T-helper 1 cell treated with Interleukin-12 subunit alpha and Interleukin-12 subunit beta and Interleukin-4 antibody, amounts not matched to agents 30 μg/mL and 1 μg/mL, for 36 hours (primary cell): ENCODE data around the gene PTPRS.

Experiments used
- H3K27ac Mint-ChIP-seq: one replicate; pipeline ENCODE4 v1.8.0; 2021; ENCODE audit warnings: mild to moderate bottlenecking, mixed read lengths
- H3K27me3 Mint-ChIP-seq: one replicate; pipeline ENCODE4 v1.8.0; 2021; ENCODE audit warnings: low read depth, mixed read lengths
- H3K36me3 Mint-ChIP-seq: one replicate; pipeline ENCODE4 v1.8.0; 2021; ENCODE audit warnings: low read depth, mixed read lengths
- H3K4me1 Mint-ChIP-seq: one replicate; pipeline ENCODE4 v1.8.0; 2021; ENCODE audit warnings: low read depth, mixed read lengths
- H3K4me3 Mint-ChIP-seq: one replicate; pipeline ENCODE4 v1.8.0; 2021; ENCODE audit warnings: mild to moderate bottlenecking, moderate library complexity, mixed read lengths
- H3K9me3 Mint-ChIP-seq: one replicate; pipeline ENCODE4 v1.8.0; 2021; ENCODE audit warnings: mixed read lengths

PTPRS gene

DNA sequence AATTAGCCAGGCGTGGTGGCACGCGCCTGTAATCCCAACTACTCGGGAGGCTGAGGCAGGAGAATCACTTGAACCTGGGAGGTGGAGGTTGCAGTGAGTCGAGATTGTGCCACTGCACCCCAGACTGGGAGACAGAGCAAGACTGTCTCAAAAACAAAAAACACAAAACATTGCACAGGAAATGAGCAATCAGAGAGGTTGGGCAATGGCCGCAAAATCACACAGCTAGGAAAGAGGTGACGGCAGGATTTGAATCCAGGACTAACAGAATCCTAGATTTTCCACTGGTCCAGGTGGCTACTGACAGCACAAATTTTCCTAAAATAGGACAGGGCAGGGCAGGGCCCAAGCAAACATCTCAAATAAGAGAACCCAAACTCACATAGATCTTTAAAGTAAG, 23.3 kb downstream of the PTPRS start:
- H3K36me3 Mint-ChIP-seq: no peaks in the 10 kb centered on the region
- no peaks in the 10 kb centered on the region for H3K27me3 Mint-ChIP-seq
- H3K9me3 Mint-ChIP-seq: no peaks in the 10 kb centered on the region
- no peaks in the 10 kb centered on the region for H3K4me1 Mint-ChIP-seq
- no peak overlapping the region for H3K4me3 Mint-ChIP-seq
- no peak overlapping the region for H3K27ac Mint-ChIP-seq

DNA sequence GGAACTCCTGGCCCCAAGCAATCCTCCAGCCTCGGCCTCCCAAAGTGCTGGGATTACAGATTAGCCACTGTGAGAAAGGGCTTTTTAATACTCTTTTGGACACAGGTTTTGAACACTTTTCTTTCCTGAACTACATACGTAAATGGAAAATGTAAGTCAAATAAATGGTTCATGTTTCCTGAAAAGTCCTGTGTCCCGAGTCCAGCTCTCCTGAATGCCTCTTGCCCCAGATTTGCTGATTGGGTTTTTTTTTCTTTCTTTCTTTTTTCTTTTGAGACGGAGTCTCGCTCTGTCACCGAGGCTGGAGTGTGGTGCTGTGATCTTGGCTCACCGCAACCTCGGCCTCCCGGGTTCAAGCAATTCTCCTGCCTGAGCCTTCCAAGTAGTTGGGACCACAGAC, 24.5 kb downstream of the PTPRS start:
- no peaks in the 10 kb centered on the region for H3K27me3 Mint-ChIP-seq
- no peaks in the 10 kb centered on the region for H3K36me3 Mint-ChIP-seq
- no peaks in the 10 kb centered on the region for H3K4me1 Mint-ChIP-seq
- no peak overlapping the region for H3K27ac Mint-ChIP-seq
- no peaks in the 10 kb centered on the region for H3K9me3 Mint-ChIP-seq
- no peak overlapping the region for H3K4me3 Mint-ChIP-seq

DNA sequence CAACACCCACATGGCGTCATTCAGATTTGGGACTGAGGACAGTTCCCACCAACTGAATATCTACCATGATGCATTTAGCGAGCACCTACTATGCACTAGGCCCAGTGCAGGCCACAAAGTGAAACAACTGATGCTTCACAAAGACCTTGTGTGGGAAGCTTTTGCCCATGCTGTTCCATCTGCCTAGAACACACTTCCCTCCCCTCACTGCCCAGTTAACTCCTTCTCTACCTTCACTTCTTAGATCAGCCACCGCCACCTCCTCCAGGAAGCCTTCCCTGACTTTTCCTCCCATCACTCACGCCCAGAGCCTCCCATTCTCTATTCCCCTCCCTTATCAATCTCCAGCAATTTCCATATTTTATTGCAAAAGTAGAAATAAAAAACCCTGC, 25.7 kb downstream of the PTPRS start:
- no peaks in the 10 kb centered on the region for H3K9me3 Mint-ChIP-seq
- H3K4me3 Mint-ChIP-seq: no peak overlapping the region
- H3K36me3 Mint-ChIP-seq: no peaks in the 10 kb centered on the region
- H3K4me1 Mint-ChIP-seq: no peaks in the 10 kb centered on the region
- H3K27ac Mint-ChIP-seq: no peak overlapping the region
- H3K27me3 Mint-ChIP-seq: no peaks in the 10 kb centered on the region

DNA sequence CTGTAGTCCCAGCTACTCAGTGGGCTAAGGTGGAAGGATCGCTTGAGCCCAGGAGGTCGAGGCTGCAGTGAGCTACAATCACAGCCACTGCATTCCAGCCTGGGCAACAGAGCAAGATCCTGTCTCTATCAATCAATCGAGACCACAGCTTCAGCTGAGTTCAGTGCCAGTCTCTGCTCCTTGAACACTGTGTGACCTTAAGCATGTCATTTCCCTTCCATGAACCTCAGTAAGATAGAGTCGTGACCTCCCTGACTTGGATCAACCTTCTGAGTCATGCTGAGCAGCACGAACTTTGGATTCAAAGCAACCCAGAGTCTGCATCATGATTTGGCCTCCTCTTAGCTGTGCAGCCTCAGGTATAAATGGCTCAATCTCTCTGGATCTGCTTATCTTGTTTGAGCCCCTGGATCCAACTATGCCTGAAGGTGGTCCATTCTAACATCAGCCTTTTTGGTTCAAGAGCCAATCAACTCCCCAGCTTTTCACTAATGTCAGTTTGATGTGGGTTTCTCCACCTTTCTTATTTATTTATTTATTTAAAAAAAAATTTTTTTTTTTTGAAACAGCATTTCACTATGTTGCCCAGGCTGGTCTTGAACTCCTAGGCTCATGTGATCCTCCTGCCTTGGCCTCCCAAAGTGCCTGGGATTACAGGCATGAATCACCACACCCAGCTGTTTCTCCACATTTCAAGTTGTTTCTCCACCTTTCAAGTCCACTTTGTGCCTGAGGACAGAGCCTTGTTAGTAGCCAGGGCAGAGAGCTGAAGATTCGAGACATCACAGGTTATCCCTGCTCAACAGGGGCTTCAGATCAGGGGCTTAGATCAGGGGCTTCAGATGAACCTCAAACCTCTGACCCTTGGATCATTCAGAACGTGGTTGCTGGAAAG, 26.4 kb downstream of the PTPRS start:
- no peaks in the 10 kb centered on the region for H3K36me3 Mint-ChIP-seq
- H3K4me3 Mint-ChIP-seq: no peak overlapping the region
- no peak overlapping the region for H3K27ac Mint-ChIP-seq
- H3K9me3 Mint-ChIP-seq: no peaks in the 10 kb centered on the region
- H3K4me1 Mint-ChIP-seq: no peaks in the 10 kb centered on the region
- H3K27me3 Mint-ChIP-seq: no peaks in the 10 kb centered on the region

DNA sequence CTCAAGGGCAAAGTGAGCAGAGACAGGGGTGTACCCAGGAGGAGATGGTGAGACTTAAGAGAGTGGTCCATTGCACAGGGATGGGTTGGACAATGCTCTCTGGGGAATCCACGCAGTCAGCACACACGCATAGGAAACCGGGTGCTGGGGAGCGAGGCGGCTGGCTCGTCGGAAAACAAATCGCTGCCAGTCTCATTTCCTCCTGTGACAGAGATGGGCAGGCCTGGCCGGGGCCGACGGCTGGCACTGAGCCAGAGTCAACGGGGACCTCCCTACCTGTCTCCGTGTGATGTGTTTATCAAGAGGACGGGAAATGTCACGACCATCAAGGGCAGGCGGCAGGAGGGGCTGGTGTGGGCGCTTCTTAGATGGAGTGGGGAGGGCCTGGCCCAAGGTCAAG, 27.3 kb downstream of the PTPRS start:
- Mint-ChIP-seq H3K4me1 (no peaks in the 10 kb centered on the region), H3K4me3 (no peak overlapping the region), H3K9me3 (no peaks in the 10 kb centered on the region), H3K27me3 (no peaks in the 10 kb centered on the region), H3K27ac (no peak overlapping the region), H3K36me3 (no peaks in the 10 kb centered on the region)

DNA sequence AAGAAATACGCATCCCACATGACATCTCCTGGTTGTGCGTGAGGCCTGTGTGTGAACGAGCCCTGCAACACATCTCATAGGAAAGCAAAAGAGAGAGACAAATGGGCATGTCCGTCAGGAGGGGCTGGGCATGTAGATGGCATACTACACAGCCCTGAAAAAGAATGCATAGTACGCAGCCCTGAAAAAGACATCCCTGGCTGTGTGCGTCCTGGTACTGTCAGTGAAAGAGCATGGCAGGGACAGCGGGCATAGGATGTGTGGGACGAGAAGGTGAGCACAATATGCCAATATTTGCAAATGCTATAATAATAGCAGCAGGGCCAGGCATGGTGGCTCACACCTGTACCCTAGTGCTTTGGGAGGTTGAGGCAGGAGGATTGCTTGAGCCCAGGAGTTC, 28.6 kb downstream of the PTPRS start:
- Mint-ChIP-seq H3K27me3 (no peaks in the 10 kb centered on the region), H3K4me3 (no peak overlapping the region), H3K9me3 (no peaks in the 10 kb centered on the region), H3K36me3 (no peaks in the 10 kb centered on the region), H3K27ac (no peak overlapping the region), H3K4me1 (no peaks in the 10 kb centered on the region)

DNA sequence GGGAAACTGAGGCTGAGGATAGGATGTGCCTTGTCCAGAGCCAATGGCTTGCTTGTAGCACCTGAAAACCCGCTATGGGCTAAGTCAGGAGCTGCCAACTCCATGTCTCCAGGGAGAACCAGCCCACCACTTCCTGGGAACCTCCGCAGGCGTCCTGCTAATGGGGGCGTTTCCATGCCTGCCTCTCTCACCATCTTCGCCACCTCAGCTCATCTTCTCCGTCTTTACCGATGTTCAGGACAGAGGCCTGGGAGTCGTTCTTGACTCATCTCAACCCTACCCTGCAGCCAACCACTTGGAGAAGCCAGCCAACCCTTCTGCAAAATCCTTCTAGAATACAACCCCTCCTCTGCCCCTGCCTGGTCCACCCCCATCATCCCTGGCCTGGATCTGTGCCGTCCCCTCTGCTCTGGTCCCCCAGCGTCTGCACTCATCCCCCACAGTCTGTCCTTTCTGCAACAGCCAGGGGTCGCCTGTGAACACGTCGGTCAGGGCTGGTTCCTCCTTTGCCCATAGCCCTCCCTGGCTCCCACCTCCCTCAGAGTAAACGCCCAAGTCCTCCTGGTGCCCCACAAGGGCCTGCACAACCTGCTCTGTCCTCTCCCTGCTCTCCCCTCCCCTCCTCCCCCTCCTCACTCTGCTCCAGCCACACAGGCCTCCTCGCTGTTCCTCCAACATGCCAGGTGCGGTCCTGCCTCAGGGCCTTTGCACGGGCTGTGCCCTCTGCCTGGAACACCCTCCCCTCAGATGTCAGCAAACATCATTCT, 31.0 kb downstream of the PTPRS start:
- H3K4me1 Mint-ChIP-seq: no peaks in the 10 kb centered on the region
- no peak overlapping the region for H3K27ac Mint-ChIP-seq
- H3K36me3 Mint-ChIP-seq: no peaks in the 10 kb centered on the region
- H3K4me3 Mint-ChIP-seq: no peak overlapping the region
- no peaks in the 10 kb centered on the region for H3K9me3 Mint-ChIP-seq
- H3K27me3 Mint-ChIP-seq: no peaks in the 10 kb centered on the region

DNA sequence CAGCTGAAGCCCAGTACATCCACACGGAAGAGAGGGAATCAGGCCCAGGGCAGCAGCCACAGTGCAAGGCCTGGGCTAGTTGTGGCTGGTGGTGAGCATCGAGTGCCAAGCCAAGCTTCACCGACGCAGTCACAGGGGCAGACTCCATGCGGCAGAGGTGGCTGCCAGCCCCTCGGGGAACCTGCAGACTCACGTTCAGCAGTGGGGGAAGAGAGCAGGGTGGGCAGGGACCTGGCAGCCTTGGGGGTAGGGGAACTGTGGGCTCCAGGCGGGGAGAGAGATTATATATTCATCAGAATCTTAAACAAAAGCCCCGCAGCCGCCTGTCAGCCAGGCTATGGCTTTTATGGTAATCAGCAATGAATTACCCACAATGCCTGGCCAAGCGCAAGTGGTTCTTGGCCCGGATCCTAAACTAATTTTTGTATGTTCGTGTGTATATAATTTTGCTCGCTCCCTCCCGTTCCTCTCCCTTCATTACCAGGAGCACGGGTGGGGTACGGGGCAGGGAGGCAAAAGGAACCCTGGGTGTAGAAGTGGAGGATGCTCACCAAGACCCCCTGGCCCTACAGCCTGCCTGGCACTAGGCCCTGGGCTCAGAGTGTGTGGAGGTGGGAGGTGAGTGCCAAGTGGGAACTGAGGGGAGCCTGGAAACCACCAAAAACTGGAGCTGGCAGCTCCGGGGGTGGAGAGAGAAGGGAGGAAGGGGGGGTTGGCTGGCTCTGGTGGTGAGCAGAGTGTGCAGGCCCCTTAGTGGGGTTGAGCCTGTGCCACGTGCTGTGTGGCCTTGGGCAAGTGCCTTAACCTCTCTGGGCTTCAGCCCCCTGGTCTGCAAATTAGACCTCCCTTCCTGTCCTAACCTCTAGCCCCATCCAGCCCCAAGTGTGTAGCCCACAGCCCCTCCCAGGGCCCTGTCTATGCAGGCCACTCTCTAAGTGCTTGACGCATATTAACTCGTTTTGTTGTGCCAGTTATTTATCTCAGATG, 31.9 kb downstream of the PTPRS start:
- no peaks in the 10 kb centered on the region for H3K4me1 Mint-ChIP-seq
- H3K27me3 Mint-ChIP-seq: no peaks in the 10 kb centered on the region
- H3K9me3 Mint-ChIP-seq: no peaks in the 10 kb centered on the region
- H3K27ac Mint-ChIP-seq: no peak overlapping the region
- H3K36me3 Mint-ChIP-seq: no peaks in the 10 kb centered on the region
- no peak overlapping the region for H3K4me3 Mint-ChIP-seq

DNA sequence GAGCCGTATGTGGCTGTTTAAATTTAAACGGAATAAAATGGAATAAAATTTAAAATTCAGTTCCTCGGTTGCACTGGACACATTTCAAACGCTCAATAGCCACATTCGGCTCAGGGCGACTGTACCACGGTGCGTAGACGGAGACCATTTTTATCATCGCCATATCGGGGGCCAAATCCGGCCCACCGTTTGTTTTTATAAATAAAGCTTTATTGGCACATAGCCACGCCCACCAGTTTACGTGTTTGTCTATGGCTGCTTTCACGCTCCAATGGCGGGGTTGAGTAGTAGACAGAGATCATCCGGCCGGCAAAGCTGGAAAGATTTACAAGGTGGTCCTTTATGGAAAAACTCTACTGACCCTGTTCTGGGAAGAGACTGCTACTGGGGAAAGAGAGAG, 33.0 kb downstream of the PTPRS start:
- Mint-ChIP-seq H3K4me1 (no peaks in the 10 kb centered on the region), H3K9me3 (no peaks in the 10 kb centered on the region), H3K27me3 (no peaks in the 10 kb centered on the region), H3K4me3 (no peak overlapping the region), H3K36me3 (no peaks in the 10 kb centered on the region), H3K27ac (no peak overlapping the region)

DNA sequence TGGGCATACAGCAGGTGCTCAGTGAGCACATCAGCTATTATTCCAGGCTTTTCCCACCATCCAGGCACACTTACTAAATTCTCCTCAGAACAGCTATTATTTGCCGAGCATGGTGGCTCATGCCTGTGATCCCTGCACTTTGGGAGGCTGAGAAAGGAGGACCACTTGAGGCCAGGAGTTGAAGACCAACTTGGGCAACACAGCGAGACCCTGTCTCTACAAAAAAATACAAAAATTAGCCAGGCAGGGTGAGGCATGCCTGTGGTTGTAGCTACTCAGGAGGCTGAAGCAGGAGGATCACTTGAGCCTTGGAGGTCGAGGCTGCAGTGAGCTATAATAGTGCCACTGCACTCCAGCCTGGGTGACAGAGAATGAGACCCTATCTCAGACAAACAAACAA, 35.4 kb downstream of the PTPRS start:
- H3K27ac Mint-ChIP-seq: no peak overlapping the region
- no peak overlapping the region for H3K4me3 Mint-ChIP-seq
- H3K36me3 Mint-ChIP-seq: no peaks in the 10 kb centered on the region
- no peaks in the 10 kb centered on the region for H3K9me3 Mint-ChIP-seq
- H3K4me1 Mint-ChIP-seq: no peaks in the 10 kb centered on the region
- H3K27me3 Mint-ChIP-seq: no peaks in the 10 kb centered on the region

DNA sequence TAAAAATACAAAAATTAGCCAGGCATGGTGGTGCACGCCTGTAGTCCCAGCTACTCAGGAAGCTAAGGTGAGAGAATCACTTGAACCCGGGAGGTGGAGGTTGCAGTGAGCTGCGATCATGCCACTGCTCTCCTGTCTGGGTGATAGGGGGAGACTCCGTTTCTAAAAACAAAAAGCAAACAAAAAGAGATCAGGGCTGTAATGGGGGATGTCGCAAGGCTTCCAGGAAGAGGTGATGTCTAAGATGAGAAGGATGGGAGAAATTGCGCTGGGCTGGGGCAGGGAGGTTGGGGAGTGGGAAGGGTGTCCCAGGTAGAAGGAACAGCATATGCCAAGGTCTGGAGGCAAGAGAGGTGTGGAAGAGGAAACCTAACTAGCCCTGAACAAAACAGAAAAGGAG, 36.1 kb downstream of the PTPRS start:
- Mint-ChIP-seq H3K4me1 (no peaks in the 10 kb centered on the region), H3K27me3 (no peaks in the 10 kb centered on the region), H3K36me3 (no peaks in the 10 kb centered on the region), H3K9me3 (no peaks in the 10 kb centered on the region), H3K27ac (no peak overlapping the region), H3K4me3 (no peak overlapping the region)

DNA sequence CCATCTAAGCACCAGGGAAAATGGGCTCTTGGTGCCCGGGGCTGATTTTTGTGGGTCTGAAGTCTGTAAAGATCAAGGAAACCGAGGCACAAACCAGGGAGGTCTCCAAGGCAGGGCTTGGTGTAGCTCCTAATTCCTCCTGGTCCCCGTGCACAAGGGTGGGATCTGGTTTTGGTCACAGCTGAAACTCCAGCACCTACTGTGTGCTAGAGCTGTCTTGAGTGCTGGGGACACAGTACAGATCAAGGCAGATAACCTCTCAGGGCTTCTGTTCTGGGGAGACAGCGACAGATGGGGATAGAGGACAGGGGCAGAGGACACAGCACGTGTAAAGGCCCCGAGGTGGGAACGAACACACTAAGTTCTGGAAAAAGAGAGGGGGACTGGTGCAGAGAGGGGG, 37.4 kb downstream of the PTPRS start:
- Mint-ChIP-seq H3K4me3 (no peak overlapping the region), H3K9me3 (no peaks in the 10 kb centered on the region), H3K27ac (peak overlapping the region; percentile 58), H3K36me3 (no peaks in the 10 kb centered on the region), H3K27me3 (no peaks in the 10 kb centered on the region), H3K4me1 (no peaks in the 10 kb centered on the region)

DNA sequence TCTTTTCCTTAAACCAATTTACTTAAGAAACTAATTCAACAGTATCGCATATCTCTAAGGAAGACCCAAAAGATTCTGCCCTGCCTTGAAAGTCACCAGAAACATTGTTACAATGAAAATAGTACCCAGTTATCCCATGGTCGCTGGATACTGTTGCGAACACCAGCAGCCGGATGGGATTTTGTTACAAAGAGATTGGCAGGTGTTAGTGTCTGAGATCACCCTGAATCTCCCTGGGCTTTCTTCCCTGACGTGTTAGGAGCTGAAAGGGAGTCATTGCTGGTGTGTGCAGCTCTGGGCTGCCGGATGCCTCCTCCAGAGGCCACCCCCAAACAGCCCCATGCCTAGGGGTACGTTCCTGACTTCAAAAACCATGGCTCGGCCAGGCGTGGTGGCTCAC, 38.2 kb downstream of the PTPRS start:
- no peaks in the 10 kb centered on the region for H3K9me3 Mint-ChIP-seq
- H3K4me1 Mint-ChIP-seq: no peaks in the 10 kb centered on the region
- no peaks in the 10 kb centered on the region for H3K27me3 Mint-ChIP-seq
- no peak overlapping the region for H3K4me3 Mint-ChIP-seq
- H3K36me3 Mint-ChIP-seq: no peaks in the 10 kb centered on the region
- no peak overlapping the region for H3K27ac Mint-ChIP-seq

DNA sequence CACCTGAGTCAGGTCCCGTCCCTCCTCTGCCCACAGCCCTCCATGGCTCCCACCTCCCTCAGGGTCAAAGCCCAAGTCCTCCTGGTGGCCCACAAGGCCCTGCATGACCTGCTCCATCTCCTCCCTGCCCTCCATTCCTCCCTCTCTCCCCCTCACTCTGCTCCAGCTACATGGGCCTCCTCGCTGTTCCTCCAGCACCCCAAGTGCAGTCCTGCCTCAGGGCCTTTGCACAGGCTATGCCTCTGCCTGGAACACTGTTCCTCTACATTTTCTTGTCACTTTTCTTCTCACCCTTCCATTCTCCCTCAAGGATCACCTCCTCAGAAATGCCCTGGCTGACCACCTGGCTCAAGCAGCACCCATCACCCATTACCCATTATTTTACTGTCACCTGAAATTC, 41.5 kb downstream of the PTPRS start:
- Mint-ChIP-seq H3K27ac (no peak overlapping the region), H3K4me3 (no peak overlapping the region), H3K9me3 (no peaks in the 10 kb centered on the region), H3K4me1 (no peaks in the 10 kb centered on the region), H3K27me3 (peaks cover 11% of the 10 kb centered on the region), H3K36me3 (no peaks in the 10 kb centered on the region)
